Measurements from ENCODE around the gene SMAD1. TPM values are rescaled to one million over a fixed set of nuclear protein-coding genes. Genes with fewer than 3 reads are reported as not detected.

Gene SMAD1
- total RNA-seq, 1 experiment from 2014 or later = 21.1 TPM

DNA sequence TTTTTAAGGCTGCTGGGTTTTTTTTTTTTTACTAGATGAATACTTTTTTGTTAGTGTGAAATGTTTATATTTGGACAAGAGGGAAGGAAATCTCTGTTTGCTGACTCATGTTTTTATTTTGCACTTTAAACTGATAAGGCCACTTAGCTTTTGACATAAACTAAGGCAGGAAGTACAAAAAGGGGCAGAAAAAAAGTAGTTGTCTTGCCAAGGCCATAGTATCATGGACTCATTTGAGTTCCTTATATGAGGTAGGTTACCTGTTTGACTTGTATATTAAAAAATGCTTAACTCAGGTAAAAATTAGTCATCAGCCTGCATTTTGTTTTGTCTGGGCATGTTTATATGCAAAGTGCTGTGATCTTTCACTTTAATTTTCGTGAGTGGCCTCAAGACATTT is 26.0 kb downstream of the SMAD1 start:
- Mint-ChIP-seq H3K36me3 (ENCODE audit: insufficient read depth in 1 of 3, low read depth in 3 of 3) (peaks cover 10 to 19% (median 11%) of the 10 kb centered on the region in 3 experiments), H3K4me1 (peaks cover 38 to 42% of the 10 kb centered on the region in 2 experiments), H3K9me3 (peaks cover 10 to 16% of the 10 kb centered on the region in 2 experiments), H3K27me3 (ENCODE audit: low read depth) (no peaks in the 10 kb centered on the region), H3K4me3 (no peak overlapping the region), H3K27ac (peak overlapping the region in 2 of 3 experiments; percentile 19 to 73; a peak in 4 of 7 replicates)
- Histone ChIP-seq H3K79me2 (ENCODE audit: insufficient read depth, low read length) (peaks cover 3% of the 10 kb centered on the region; the same call in 1 of the 2 replicates), H3K18ac (ENCODE audit: insufficient read length, low read depth, low read length) (no peak overlapping the region), H2BK15ac (ENCODE audit: low read depth, low read length) (no peak overlapping the region), H3K4me2 (ENCODE audit: insufficient read depth, insufficient read length, low read length) (no peak overlapping the region), H2AFZ (ENCODE audit: low read length) (no peak overlapping the region), H2BK20ac (ENCODE audit: low read depth, low read length, poor library complexity, severe bottlenecking) (no peak overlapping the region), H3T11ph (ENCODE audit: low read length) (no peak overlapping the region), H4K91ac (ENCODE audit: insufficient read length, low read depth, low read length) (no peak overlapping the region), H3K4ac (ENCODE audit: low read depth, low read length) (no peak overlapping the region), H4K8ac (replicated peaks; ENCODE audit: insufficient read length, low read depth, low read length) (no peak overlapping the region), H2BK12ac (ENCODE audit: insufficient read length, low read depth, low read length) (no peak overlapping the region), H2BK5ac (ENCODE audit: insufficient read length, low read length) (no peak overlapping the region), H4K20me1 (ENCODE audit: control insufficient read depth, insufficient read depth, insufficient read length) (no peaks in the 10 kb centered on the region), H3K23me2 (ENCODE audit: insufficient read length, low read depth, low read length, poor library complexity, severe bottlenecking) (no peaks in the 10 kb centered on the region), H2AK5ac (ENCODE audit: insufficient read length, low read length) (no peak overlapping the region), H3K14ac (ENCODE audit: insufficient read depth, low read length) (no peak overlapping the region), H3K23ac (ENCODE audit: insufficient read length, low read depth, low read length) (no peak overlapping the region), H3K4me1 (ENCODE audit: insufficient read depth, low read length) (no peaks in the 10 kb centered on the region; the same call in 1 of the 2 replicates), H4K5ac (ENCODE audit: insufficient read length, low read depth, low read length) (no peak overlapping the region), H3K79me1 (ENCODE audit: insufficient read depth, low read depth, low read length, poor library complexity, severe bottlenecking) (no peaks in the 10 kb centered on the region), H2BK120ac (ENCODE audit: low read depth, low read length, poor library complexity, severe bottlenecking) (no peak overlapping the region), H3K9me3 (ENCODE audit: control insufficient read depth, low read depth, low read length) (peaks cover 1% of the 10 kb centered on the region), H3K56ac (ENCODE audit: insufficient read length, low read depth, low read length) (no peak overlapping the region), H3K9ac (ENCODE audit: extremely low read depth, insufficient read length, low read length) (no peak overlapping the region), H3K27me3 (ENCODE audit: insufficient read depth, low read length) (no peaks in the 10 kb centered on the region), H3K27ac (ENCODE audit: insufficient read length, low read depth, low read length) (no peak overlapping the region)
- no CpG with 5 or more reads among the region's 1 CpG for WGBS (ENCODE audit: extremely low coverage, insufficient read length, low lambda C conversion rate)
- no peak for DNase-seq
- TF ChIP-seq, protein P1, sequence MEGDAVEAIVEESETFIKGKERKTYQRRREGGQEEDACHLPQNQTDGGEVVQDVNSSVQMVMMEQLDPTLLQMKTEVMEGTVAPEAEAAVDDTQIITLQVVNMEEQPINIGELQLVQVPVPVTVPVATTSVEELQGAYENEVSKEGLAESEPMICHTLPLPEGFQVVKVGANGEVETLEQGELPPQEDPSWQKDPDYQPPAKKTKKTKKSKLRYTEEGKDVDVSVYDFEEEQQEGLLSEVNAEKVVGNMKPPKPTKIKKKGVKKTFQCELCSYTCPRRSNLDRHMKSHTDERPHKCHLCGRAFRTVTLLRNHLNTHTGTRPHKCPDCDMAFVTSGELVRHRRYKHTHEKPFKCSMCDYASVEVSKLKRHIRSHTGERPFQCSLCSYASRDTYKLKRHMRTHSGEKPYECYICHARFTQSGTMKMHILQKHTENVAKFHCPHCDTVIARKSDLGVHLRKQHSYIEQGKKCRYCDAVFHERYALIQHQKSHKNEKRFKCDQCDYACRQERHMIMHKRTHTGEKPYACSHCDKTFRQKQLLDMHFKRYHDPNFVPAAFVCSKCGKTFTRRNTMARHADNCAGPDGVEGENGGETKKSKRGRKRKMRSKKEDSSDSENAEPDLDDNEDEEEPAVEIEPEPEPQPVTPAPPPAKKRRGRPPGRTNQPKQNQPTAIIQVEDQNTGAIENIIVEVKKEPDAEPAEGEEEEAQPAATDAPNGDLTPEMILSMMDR (conservative IDR thresholded peaks at IDR 0.05) = no peak
